Measurements from ENCODE around the gene MED29.

- TF ChIP-seq REST (IDR thresholded peaks at IDR 0.05; ENCODE audit: insufficient read depth in 1 of 2, low read depth in 2 of 2, low read length in 2 of 2) = no peak
- TF ChIP-seq SIN3A (IDR thresholded peaks at IDR 0.05; ENCODE audit: borderline replicate concordance, insufficient read depth, low read length) = no peak
These were observed 35.9 kb upstream of the MED29 start for GRCh38 chr19:39355253-39355652.
